Fibroblast of villous mesenchyme (primary cell): ENCODE results near the gene PMPCA. TPM values are rescaled to one million over a fixed set of nuclear protein-coding genes. Genes with fewer than 3 reads are reported as not detected.

Experiments
- DNase-seq: peaks from one replicate; pipeline ENCODE4 v3.0.0-alpha.2; 2010; ENCODE audit warnings: low read depth
- H3K4me3 ChIP-seq: 2 replicates; pipeline ENCODE4 v1.5.1; 2011; ENCODE audit warnings: low read depth, mild to moderate bottlenecking, low read length
- total RNA-seq: library from RNA; depleted of rRNA; stranded (reverse); fragments of >200 nt; gene quantifications from 2 replicates; pipeline ENCODE4 v1.2.3, GENCODE V29; 2012
- TF ChIP-seq, protein P1 (sequence below): IDR thresholded peaks from 2 replicates; pipeline ENCODE4 v1.5.1; 2012; ENCODE audit warnings: low read depth, mild to moderate bottlenecking, low read length; ENCODE audit not compliant: insufficient read depth

PMPCA gene
- total RNA-seq, 1 donor: 48.8 TPM

DNA sequence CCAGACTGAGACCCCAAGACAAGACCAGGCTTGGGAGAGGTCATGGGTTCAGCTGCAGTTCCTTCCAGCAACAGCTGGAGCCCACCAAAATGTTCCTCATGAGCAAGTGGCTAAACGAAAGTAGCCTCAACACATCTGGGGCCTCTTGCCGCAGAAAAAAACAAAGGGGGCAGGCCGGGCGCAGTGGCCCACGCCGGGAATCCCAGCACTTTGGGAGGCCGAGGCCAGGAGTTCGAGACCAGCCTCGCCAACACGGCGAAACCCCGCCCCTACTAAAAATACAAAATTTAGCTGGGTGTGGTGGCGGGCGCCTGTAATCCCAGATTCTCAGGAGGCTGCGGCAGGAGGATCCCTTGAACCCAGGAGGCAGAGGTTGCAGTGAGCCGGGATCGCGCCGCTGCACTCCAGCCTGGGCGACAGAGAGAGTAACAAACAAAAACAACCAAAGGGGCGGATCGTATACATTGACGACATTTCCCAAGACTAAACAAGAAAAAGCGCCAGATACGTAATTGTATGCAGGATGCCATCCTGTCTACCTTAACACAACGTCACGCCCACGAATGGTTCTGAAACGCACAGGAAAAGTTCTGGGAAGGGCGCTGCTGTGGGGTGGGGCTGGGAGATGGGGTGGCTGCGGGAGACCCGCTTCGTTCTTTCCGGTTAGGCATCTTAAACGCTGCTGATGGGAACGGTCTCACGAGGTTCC, 27.5 kb downstream of the PMPCA start:
- TF ChIP-seq, protein P1, sequence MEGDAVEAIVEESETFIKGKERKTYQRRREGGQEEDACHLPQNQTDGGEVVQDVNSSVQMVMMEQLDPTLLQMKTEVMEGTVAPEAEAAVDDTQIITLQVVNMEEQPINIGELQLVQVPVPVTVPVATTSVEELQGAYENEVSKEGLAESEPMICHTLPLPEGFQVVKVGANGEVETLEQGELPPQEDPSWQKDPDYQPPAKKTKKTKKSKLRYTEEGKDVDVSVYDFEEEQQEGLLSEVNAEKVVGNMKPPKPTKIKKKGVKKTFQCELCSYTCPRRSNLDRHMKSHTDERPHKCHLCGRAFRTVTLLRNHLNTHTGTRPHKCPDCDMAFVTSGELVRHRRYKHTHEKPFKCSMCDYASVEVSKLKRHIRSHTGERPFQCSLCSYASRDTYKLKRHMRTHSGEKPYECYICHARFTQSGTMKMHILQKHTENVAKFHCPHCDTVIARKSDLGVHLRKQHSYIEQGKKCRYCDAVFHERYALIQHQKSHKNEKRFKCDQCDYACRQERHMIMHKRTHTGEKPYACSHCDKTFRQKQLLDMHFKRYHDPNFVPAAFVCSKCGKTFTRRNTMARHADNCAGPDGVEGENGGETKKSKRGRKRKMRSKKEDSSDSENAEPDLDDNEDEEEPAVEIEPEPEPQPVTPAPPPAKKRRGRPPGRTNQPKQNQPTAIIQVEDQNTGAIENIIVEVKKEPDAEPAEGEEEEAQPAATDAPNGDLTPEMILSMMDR: no peak
- peak overlapping the region; percentile 75 for H3K4me3 ChIP-seq
- peak; percentile 59 for DNase-seq

DNA sequence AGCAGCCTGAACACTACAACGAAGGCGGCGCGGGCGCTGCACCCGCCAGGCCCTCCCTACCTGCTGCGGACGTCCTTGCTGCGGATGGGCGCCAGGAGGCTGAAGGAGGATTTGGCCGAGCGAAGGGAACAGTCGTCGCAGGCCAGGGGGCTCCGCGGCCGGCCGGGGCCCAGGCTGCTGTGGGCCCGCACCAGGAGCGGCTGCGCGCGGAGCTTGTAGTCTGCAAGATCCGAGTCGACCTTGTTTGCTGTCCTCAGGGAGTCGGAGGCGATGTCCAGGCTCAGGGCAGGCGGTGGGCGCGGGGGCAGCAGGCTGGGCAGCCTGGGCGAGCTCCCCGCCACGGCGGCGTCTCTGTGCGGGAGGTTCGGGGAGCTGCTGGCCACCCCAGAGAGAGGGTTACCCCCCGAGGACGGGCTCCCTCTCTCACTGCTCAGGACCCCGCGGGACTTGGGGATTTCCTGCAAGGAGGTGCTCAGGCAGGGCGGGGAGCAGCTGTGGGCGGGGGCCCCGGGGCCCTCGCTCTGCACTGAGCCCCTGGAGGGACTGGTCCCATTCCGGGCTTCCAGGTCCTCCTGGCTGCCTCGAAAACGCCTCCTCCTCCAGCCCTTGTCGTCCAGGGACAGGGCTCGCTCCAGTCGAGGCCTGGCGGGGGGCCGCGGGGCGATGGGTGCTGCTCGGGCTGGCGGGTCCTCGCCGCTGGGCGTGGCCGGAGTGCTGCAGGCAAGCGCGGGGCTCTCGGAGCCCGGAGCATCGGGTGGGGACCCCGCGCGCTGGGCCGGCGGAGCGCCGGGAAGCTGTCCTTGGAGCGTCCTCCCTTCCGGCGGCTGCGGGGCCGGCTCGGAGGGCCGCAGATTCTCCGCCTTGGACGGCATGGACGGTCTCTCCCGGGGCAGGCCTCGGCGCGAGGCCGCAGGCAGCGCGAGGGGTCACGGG, 28.4 kb downstream of the PMPCA start:
- DNase-seq: peak; percentile 19
- peak overlapping the region; percentile 75 for H3K4me3 ChIP-seq
- TF ChIP-seq, protein P1: peak; percentile 10

DNA sequence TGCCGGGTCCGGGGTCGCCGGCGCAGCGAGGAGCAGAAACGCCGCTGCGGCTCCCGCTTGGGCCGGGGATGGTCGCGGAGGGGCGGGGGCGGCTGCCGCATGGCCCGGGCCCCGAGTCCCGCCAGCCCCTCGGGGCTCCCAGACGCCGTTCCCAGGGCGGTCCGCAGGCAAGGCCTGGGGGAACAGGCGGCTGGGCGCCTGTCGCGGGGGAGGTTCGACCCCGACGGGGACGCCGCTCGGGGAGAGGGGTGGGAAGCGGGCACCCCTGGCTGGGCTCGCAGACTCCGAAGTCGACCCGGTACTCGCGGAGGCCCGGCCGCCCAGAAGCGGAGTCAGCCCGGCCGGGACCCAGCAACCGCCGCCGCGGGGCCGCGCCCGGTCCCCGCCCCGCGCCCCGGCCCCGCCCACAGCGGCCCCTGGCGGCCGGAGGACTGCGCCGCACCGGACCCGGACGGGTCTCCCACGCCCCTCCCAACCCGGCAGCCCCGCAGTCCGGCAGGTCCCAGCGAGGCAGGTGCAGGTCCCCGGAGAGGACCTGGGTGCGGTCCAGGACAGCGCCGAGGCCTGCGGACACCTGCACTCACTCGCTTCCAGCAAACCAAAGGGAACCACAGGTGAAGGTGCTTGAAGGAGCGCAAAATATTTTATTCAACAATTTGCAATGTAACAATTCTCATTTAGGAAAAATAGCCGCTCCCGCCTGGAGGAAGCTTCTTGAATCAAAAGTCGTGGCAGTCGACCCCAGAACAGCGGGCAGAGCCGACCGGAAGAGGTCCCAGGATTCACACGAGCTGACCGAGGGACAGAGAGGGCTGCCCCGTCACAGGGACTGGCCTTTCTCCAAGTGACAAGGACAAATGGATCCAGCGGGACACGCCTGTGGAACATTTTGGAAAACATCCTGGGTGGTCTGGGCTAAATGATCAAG, 29.3 kb downstream of the PMPCA start, which contains the start of gene INPP5E:
Gene INPP5E, minus strand, starts transcription at position 365 of the 928 bp plus-strand sequence. CDS start 426 bp downstream, outside the sequence.
- H3K4me3 ChIP-seq: peak within 1 kb of the TSS; percentile 75
- DNase-seq: peak; percentile 64
- TF ChIP-seq, protein P1: peak; percentile 44

DNA sequence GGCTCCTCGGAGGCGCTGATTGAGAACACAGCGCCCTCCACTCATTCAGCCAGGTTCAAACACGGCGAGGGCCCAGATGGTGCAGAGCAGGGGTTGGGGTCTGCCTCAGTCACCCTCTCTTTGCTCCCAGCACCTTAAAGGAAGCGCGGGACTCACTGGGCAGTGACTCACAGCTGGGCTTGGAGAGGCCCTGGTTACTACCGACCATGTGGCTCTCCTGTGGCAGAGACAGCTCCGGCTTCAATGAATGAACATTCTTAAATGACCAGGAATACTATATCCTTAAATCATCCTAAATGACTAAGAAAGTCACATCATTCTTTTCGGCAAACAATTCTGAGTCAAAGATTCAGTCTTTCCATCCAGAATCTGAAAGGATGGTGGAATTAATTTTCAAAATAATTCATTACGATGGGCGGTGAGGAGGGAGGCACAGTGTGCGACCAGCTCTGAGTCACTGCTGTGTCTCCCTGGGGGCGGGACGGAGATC, 30.8 kb downstream of the PMPCA start:
- DNase-seq: peak; percentile 11
- TF ChIP-seq, protein P1: no peak

DNA sequence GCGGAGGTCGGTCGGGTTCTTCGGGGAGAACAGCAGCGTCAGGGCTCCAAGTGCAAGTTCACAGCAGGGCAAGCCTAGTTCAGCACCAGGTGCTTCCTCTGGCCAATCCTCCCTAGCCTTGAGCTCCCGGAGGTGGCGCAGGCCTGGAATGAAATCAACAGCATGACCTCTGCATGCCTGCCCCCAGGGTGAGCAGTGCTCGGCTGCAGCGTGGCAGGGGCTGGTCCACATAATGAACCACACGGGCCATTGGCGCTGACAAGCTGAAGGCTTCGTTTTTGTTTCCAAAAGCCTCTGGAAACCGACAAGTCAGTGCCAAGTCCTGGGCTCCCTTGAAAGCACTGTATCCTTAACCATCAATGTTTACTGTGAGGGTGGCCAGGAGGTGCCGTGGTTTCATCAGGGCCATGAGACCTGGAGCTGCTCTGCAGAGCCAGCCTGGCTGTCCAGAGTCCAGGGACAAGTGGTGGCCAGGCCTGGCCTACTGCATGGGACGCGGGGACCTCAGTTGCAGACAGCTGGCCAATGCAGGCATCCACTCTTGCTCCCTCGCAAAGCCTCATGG, 31.3 kb downstream of the PMPCA start:
- no peak for DNase-seq
- TF ChIP-seq, protein P1: no peak
- H3K4me3 ChIP-seq: no peak overlapping the region

More for the DNA sequence above, 30.8 kb downstream of the PMPCA start:
- H3K4me3 ChIP-seq: no peak overlapping the region
